ENCODE results near the gene RAB37.

The RAB37 gene

GRCh38 chr17:74763565-74764387 lies 26.7 kb downstream of the RAB37 start:
- no peak overlapping the region for H3K4me3 ChIP-seq (ENCODE audit: low read depth, low read length)
- no peak for TF ChIP-seq CTCF (IDR thresholded peaks at IDR 0.05; ENCODE audit: low read depth, low read length)

DNA sequence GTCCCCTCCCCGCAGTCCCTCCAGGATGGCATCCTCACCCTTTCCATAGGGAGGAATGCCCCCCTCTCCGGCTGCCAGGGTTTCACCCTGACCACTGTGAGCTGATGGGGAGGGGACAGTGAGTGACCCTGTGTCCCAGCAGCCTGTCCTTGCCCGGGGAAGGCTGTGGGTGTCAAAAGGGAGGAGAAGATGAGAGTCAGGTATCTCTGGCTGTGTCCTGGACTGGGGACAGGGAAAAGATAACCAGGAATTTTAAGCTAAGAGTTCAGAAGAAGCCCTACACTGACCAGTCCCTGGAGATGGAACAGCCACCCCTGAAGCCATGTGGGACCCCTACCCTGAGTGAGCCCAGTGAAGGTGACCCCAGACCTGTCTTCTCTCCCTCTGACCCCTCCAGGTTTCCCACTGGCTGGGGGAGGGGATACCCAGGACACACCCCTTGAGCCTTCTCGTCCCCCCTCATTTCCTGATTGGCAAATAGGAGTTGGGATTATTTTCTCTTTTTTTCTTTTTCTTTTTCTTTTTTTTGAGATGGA lies 27.8 kb downstream of the RAB37 start:
- TF ChIP-seq CTCF (IDR thresholded peaks at IDR 0.05; ENCODE audit: low read depth, low read length): no peak
- no peak overlapping the region for H3K4me3 ChIP-seq (ENCODE audit: low read depth, low read length)

DNA sequence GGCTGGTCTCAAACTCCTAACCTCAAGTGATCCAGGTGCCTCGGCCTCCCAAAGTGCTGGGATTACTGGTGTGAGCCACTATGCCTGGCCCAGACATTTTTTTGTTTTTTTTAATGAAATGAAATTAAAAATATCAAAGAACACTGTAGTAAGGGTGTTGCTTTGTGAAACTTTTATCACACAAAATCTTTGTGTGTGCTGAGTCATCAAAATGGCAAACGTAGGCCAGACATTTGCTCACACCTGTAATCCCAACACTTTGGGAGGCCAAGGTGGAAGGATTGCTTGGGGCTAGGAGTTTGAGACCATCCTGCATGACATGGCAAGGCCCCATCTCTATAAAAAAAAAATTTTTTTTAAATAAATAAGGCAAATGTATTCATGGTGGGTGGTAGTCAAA lies 29.4 kb downstream of the RAB37 start:
- TF ChIP-seq CTCF (IDR thresholded peaks at IDR 0.05; ENCODE audit: low read depth, low read length): no peak
- no peak overlapping the region for H3K4me3 ChIP-seq (ENCODE audit: low read depth, low read length)

- no peak overlapping the region for H3K4me3 ChIP-seq (ENCODE audit: low read depth, low read length)
- no peak for TF ChIP-seq CTCF (IDR thresholded peaks at IDR 0.05; ENCODE audit: low read depth, low read length)
Measured at GRCh38 chr17:74767111-74767516, 30.1 kb downstream of the RAB37 start.

DNA sequence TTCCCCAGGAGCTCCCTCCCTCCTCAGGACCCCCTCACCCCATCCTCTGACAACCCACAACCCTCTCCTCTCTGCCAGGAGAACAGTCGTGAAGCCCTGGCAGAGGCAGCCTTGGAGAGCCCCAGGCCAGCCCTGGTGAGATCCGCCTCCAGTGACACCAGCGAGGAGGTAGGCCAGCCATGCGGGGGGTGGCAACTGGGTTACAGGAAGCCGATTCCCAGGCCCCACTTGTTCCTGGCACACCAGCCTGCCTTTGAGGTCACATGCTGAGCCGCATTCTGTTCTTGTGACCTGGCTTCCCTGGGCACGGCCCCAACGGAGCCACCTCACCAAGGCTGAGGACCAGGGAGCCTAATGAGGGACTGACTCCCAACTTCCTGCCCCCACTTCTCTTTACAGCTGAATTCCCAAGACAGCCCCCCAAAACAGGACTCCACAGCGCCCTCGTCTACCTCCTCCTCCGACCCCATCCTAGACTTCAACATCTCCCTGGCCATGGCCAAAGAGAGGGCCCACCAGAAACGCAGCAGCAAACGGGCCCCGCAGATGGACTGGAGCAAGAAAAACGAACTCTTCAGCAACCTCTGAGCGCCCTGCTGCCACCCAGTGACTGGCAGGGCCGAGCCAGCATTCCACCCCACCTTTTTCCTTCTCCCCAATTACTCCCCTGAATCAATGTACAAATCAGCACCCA lies 31.2 kb downstream of the RAB37 start:
- no peak for TF ChIP-seq CTCF (IDR thresholded peaks at IDR 0.05; ENCODE audit: low read depth, low read length)
- H3K4me3 ChIP-seq (ENCODE audit: low read depth, low read length): no peak overlapping the region

DNA sequence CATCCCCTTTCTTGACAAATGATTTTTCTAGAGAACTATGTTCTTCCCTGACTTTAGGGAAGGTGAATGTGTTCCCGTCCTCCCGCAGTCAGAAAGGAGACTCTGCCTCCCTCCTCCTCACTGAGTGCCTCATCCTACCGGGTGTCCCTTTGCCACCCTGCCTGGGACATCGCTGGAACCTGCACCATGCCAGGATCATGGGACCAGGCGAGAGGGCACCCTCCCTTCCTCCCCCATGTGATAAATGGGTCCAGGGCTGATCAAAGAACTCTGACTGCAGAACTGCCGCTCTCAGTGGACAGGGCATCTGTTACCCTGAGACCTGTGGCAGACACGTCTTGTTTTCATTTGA lies 31.7 kb downstream of the RAB37 start:
- no peak for TF ChIP-seq CTCF (IDR thresholded peaks at IDR 0.05; ENCODE audit: low read depth, low read length)

DNA sequence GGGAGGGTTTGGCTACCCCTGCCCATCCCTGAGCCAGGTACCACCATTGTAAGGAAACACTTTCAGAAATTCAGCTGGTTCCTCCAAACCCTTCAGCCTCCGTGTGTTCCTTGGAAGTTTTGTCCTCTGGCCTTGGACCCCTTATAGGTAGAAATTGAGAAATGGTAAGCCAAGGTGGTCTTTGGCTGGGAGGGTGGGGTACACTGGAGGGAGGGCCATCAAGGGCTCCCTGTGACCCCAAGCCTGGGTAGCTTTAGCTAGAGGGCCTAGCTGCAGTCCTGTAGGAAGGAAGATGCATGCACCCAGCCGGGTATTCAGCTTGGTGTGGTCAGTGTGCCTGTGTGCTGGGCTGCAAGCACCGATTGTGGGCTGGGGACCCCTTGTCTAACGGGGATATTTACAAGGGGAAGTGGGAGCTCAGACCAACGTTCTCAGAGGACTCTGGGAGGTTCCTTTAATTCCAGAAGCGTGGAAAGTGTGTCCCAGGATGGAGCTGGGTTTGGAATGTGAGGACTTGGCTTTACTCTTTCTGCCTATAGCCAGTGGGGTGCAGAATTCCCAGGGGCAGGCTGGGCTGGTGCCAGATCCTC lies 32.3 kb downstream of the RAB37 start:
- no peak overlapping the region for H3K4me3 ChIP-seq (ENCODE audit: low read depth, low read length)
- no peak for TF ChIP-seq CTCF (IDR thresholded peaks at IDR 0.05; ENCODE audit: low read depth, low read length)

More for the DNA sequence above, 31.7 kb downstream of the RAB37 start:
- H3K4me3 ChIP-seq (ENCODE audit: low read depth, low read length): no peak overlapping the region

All from WI38 (cell line).